ENCODE measurements around the gene CCDC149. TPM values are rescaled to one million over a fixed set of nuclear protein-coding genes. Genes with fewer than 3 reads are reported as not detected.

The CCDC149 gene
- total RNA-seq, 1 experiment from 2014 or later: 12.7 TPM

DNA sequence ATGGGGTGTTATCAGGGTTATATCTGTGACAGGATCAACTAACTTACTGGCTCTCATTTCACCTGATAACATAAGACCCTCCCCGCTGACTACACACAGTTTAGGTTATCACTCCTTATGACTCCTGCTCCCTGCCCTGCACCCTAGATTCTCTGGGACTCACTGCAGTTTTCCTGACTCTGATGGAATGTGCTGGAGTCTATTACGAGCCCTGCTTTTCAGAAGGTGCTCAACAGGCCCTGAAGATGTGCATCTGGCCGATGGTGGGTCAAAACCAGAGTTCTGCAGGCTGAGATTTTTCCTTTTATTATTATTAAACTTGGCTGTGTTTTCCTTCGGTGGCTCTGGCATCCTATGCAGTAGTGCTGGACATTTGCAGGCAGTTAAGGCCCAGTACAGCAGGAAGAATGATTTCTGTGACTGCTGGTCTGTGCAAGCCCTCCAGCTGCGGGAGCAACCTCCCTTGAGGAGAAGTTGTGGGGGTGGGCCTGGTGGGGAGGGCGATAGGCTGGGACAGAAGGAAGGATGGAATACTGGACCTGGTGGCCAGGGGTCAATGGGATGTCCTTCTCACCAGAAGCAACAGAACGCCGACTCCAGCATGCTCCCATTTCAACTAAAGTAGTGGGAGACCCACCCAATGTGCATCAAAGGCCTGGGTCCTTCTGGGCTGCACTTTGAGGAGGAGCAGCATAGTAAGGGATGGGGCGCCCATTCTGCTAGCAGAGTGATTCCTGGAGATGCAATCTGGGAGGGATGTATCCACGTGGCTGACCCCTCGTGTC is 106.4 kb downstream of the CCDC149 start:
- H3K4me3 Mint-ChIP-seq (ENCODE audit: unreplicated experiment): no peak overlapping the region
- H3K36me3 Mint-ChIP-seq (ENCODE audit: insufficient read depth, unreplicated experiment): peaks cover 6% of the 10 kb centered on the region
- H3K9me3 Mint-ChIP-seq (ENCODE audit: unreplicated experiment): no peaks in the 10 kb centered on the region
- ChIA-PET POLR2A (no interaction called here), CTCF (interaction anchor here (0.6 to 1.1 kb wide), 2 partner anchors 174 to 1159 kb away, joined by 3 read pairs; no protein-coding TSS in a partner anchor)
- intact Hi-C loops (cut with micrococcal nuclease): no loop called here
- TF ChIP-seq, protein P1, sequence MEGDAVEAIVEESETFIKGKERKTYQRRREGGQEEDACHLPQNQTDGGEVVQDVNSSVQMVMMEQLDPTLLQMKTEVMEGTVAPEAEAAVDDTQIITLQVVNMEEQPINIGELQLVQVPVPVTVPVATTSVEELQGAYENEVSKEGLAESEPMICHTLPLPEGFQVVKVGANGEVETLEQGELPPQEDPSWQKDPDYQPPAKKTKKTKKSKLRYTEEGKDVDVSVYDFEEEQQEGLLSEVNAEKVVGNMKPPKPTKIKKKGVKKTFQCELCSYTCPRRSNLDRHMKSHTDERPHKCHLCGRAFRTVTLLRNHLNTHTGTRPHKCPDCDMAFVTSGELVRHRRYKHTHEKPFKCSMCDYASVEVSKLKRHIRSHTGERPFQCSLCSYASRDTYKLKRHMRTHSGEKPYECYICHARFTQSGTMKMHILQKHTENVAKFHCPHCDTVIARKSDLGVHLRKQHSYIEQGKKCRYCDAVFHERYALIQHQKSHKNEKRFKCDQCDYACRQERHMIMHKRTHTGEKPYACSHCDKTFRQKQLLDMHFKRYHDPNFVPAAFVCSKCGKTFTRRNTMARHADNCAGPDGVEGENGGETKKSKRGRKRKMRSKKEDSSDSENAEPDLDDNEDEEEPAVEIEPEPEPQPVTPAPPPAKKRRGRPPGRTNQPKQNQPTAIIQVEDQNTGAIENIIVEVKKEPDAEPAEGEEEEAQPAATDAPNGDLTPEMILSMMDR (IDR thresholded peaks at IDR 0.05; ENCODE audit: unreplicated experiment): no peak
- H3K27ac Mint-ChIP-seq (ENCODE audit: low read depth, unreplicated experiment): no peak overlapping the region
- H3K4me1 Mint-ChIP-seq (ENCODE audit: insufficient read depth, unreplicated experiment): no peaks in the 10 kb centered on the region
- no peak for DNase-seq (ENCODE audit: unreplicated experiment)
- H3K27me3 Mint-ChIP-seq (ENCODE audit: insufficient read depth, unreplicated experiment): no peaks in the 10 kb centered on the region
- no TSS peak for BruUV-seq (replicated peaks)

DNA sequence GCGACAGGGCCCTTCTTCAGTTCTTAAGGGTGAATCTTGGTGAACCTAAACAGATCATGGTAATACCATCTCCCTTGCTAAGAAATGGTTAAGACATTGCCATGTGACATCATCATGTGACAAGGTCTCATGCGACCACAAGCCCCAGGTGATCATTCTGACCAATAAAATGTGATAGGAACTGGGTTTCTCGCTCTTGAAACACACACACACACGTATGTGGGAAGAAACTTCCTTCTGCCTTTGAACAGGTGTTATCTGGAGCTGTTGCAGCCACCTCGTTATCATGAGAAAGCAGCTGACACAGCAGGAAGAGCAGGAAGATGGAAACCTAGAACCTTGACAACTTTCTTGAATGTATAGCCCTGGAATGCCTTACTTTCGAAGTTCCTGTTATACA is 107.3 kb downstream of the CCDC149 start:
- H3K27me3 Mint-ChIP-seq (ENCODE audit: insufficient read depth, unreplicated experiment): no peaks in the 10 kb centered on the region
- CTCF ChIA-PET: interaction anchor here (0.6 kb wide), 1 partner anchor 1159 kb away, joined by 3 read pairs; no protein-coding TSS in a partner anchor
- no peaks in the 10 kb centered on the region for H3K4me1 Mint-ChIP-seq (ENCODE audit: insufficient read depth, unreplicated experiment)
- H3K9me3 Mint-ChIP-seq (ENCODE audit: unreplicated experiment): no peaks in the 10 kb centered on the region
- H3K36me3 Mint-ChIP-seq (ENCODE audit: insufficient read depth, unreplicated experiment): peaks cover 6% of the 10 kb centered on the region
- TF ChIP-seq, protein P1 (IDR thresholded peaks at IDR 0.05; ENCODE audit: unreplicated experiment): no peak
- POLR2A ChIA-PET: no interaction called here
- no peak overlapping the region for H3K27ac Mint-ChIP-seq (ENCODE audit: low read depth, unreplicated experiment)
- intact Hi-C loops (cut with micrococcal nuclease): no loop called here
- H3K4me3 Mint-ChIP-seq (ENCODE audit: unreplicated experiment): no peak overlapping the region
- BruUV-seq (replicated peaks): no TSS peak
- DNase-seq (ENCODE audit: unreplicated experiment): no peak

DNA sequence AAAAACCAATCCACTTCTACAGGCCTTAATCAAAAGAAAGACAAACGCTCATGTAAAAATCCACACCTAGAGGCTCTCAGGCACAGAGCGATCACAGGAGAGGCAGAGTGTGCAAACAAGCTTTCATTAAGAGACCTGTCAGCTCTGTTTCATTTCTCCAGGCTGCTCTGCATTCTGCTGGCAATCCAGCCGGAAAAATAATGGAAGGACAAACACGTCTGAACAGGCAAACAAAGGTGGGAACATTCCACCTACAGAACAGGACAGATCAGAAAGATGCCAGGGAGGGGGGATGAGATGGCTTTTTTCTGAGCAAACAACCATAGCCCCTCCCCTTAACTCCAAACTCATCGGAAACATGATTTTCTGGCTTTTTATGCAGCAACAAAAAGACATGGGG is 107.8 kb downstream of the CCDC149 start:
- no peaks in the 10 kb centered on the region for H3K27me3 Mint-ChIP-seq (ENCODE audit: insufficient read depth, unreplicated experiment)
- H3K9me3 Mint-ChIP-seq (ENCODE audit: unreplicated experiment): no peaks in the 10 kb centered on the region
- ChIA-PET CTCF (no interaction called here), POLR2A (interaction anchor here (0.6 to 0.9 kb wide), 3 partner anchors 31 to 1366 kb away, joined by 3 to 4 read pairs (median 3); no protein-coding TSS in a partner anchor)
- DNase-seq (ENCODE audit: unreplicated experiment): peak; percentile 2
- no peaks in the 10 kb centered on the region for H3K4me1 Mint-ChIP-seq (ENCODE audit: insufficient read depth, unreplicated experiment)
- no peak overlapping the region for H3K4me3 Mint-ChIP-seq (ENCODE audit: unreplicated experiment)
- H3K27ac Mint-ChIP-seq (ENCODE audit: low read depth, unreplicated experiment): no peak overlapping the region
- intact Hi-C loops (cut with micrococcal nuclease): no loop called here
- TF ChIP-seq, protein P1 (IDR thresholded peaks at IDR 0.05; ENCODE audit: unreplicated experiment): no peak
- no TSS peak for BruUV-seq (replicated peaks)
- H3K36me3 Mint-ChIP-seq (ENCODE audit: insufficient read depth, unreplicated experiment): peaks cover 6% of the 10 kb centered on the region

DNA sequence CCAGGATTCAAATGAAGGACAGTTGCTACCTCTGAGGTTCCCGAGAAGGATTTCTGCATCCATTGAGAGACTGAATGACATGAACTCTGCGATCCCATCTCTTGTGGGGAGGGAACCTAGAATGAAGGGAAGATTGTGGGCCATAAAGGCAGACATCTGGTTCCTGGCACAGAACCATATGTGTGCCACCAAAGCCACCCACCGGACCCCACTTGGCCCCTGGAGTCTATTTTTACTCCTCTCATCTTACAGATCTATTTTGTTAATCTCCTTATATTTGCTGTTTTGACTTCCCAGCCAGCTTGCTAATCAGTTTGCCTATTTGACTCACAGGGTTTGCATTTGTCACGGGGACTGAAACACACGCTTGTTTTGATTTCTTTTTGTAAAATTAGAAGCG is 110.2 kb downstream of the CCDC149 start:
- intact Hi-C loops (cut with micrococcal nuclease): no loop called here

More for the DNA sequence above, 110.2 kb downstream of the CCDC149 start:
- DNase-seq (ENCODE audit: unreplicated experiment): no peak
- peaks cover 6% of the 10 kb centered on the region for H3K36me3 Mint-ChIP-seq (ENCODE audit: insufficient read depth, unreplicated experiment)
- ChIA-PET POLR2A (interaction anchor here (0.5 kb wide), 2 partner anchors 39 to 324 kb away, joined by 3 read pairs; no protein-coding TSS in a partner anchor), CTCF (interaction anchor here (1.4 kb wide), 1 partner anchor 9 kb away, joined by 3 read pairs; no protein-coding TSS in a partner anchor)
- H3K4me3 Mint-ChIP-seq (ENCODE audit: unreplicated experiment): no peak overlapping the region
- H3K27ac Mint-ChIP-seq (ENCODE audit: low read depth, unreplicated experiment): no peak overlapping the region
- TF ChIP-seq, protein P1 (IDR thresholded peaks at IDR 0.05; ENCODE audit: unreplicated experiment): no peak
- H3K4me1 Mint-ChIP-seq (ENCODE audit: insufficient read depth, unreplicated experiment): no peaks in the 10 kb centered on the region
- no peaks in the 10 kb centered on the region for H3K9me3 Mint-ChIP-seq (ENCODE audit: unreplicated experiment)
- no peaks in the 10 kb centered on the region for H3K27me3 Mint-ChIP-seq (ENCODE audit: insufficient read depth, unreplicated experiment)
- BruUV-seq (replicated peaks): no TSS peak

All from MCF 10A (cell line).